SK-N-SH treated with all-trans-retinoic acid at 6 μM for 48 hours (cell line): ENCODE data around the gene KREMEN1.

Source experiments
- ATAC-seq: fragments of 200-7000 bp; cut with Tn5 transposase; 3 replicates; pipeline ENCODE4 v1.9.1; 2020; ENCODE audit warnings: mild to moderate bottlenecking, moderate library complexity
- CREB5 ChIP-seq: fragments of 250-450 bp; sonication (Bioruptor Pico); IDR thresholded peaks from 2 replicates; pipeline ENCODE4 v1.5.1; 2020; ENCODE audit warnings: low read depth, mild to moderate bottlenecking, moderate library complexity
- ESRRG ChIP-seq: fragments of 250-450 bp; sonication (Bioruptor Pico); IDR thresholded peaks from 2 replicates; pipeline ENCODE4 v1.6.1; 2021; ENCODE audit warnings: mild to moderate bottlenecking
- GLIS3 ChIP-seq: fragments of 250-450 bp; sonication (Bioruptor Pico); IDR thresholded peaks from 2 replicates; pipeline ENCODE4 v1.5.0; 2020; ENCODE audit warnings: mild to moderate bottlenecking, moderate library complexity
- ISL1 ChIP-seq: fragments of 250-450 bp; sonication (Bioruptor Pico); IDR thresholded peaks from 2 replicates; pipeline ENCODE4 v2.1.2; 2022; ENCODE audit warnings: mild to moderate bottlenecking, moderate library complexity
- OSR1 ChIP-seq: fragments of 250-450 bp; sonication (Bioruptor Pico); IDR thresholded peaks from 2 replicates; pipeline ENCODE4 v1.8.0; 2022; ENCODE audit warnings: moderate library complexity, mild to moderate bottlenecking, inconsistent platforms
- PATZ1 ChIP-seq: fragments of 250-450 bp; sonication (Bioruptor Pico); IDR thresholded peaks from 2 replicates; pipeline ENCODE4 v1.8.0; 2020; ENCODE audit warnings: mild to moderate bottlenecking, moderate library complexity, borderline replicate concordance
- PPARA ChIP-seq: fragments of 250-450 bp; sonication (Bioruptor Pico); IDR thresholded peaks from 2 replicates; pipeline ENCODE4 v1.5.0; 2020; ENCODE audit warnings: mild to moderate bottlenecking, borderline replicate concordance
- RARB ChIP-seq: fragments of 250-450 bp; sonication (Bioruptor Pico); IDR thresholded peaks from 2 replicates; pipeline ENCODE4 v1.8.0; 2021; ENCODE audit warnings: mild to moderate bottlenecking, moderate library complexity
- SNAI2 ChIP-seq: fragments of 250-450 bp; sonication (Bioruptor Pico); IDR thresholded peaks from 2 replicates; pipeline ENCODE4 v1.5.0; 2020; ENCODE audit warnings: mild to moderate bottlenecking, moderate library complexity
- TCF4 ChIP-seq: fragments of 250-450 bp; sonication (Bioruptor Pico); IDR thresholded peaks from 2 replicates; pipeline ENCODE4 v1.8.0; 2021; ENCODE audit warnings: mild to moderate bottlenecking, moderate library complexity, borderline replicate concordance
- TOX ChIP-seq: fragments of 250-450 bp; sonication (Bioruptor Pico); IDR thresholded peaks from 2 replicates; pipeline ENCODE4 v1.8.0; 2021; ENCODE audit warnings: mild to moderate bottlenecking, moderate library complexity, borderline replicate concordance
- TSHZ2 ChIP-seq: fragments of 250-450 bp; sonication (Bioruptor Pico); IDR thresholded peaks from 2 replicates; pipeline ENCODE4 v1.5.0; 2020; ENCODE audit warnings: mild to moderate bottlenecking, moderate library complexity
- ZC3H10 ChIP-seq: fragments of 250-450 bp; sonication (Bioruptor Pico); IDR thresholded peaks from 2 replicates; pipeline ENCODE4 v1.5.1; 2021; ENCODE audit warnings: mild to moderate bottlenecking, moderate library complexity
- ZFP3 ChIP-seq: fragments of 250-450 bp; sonication (Bioruptor Pico); IDR thresholded peaks from 2 replicates; pipeline ENCODE4 v1.5.0; 2020; ENCODE audit warnings: mild to moderate bottlenecking, moderate library complexity
- ZFP30 ChIP-seq: fragments of 450-650 bp; formaldehyde crosslinking; IDR thresholded peaks from 2 replicates; pipeline ENCODE4 v1.5.0; 2022; ENCODE audit warnings: mild to moderate bottlenecking, moderate library complexity
- ZNF565 ChIP-seq: fragments of 450-650 bp; formaldehyde crosslinking; conservative IDR thresholded peaks from 2 replicates; pipeline ENCODE4 v1.5.0; 2020; ENCODE audit warnings: low read depth, mild to moderate bottlenecking, moderate library complexity
- ZNF70 ChIP-seq: fragments of 450-650 bp; formaldehyde crosslinking; IDR thresholded peaks from 2 replicates; pipeline ENCODE4 v1.5.0; 2020; ENCODE audit warnings: mild to moderate bottlenecking, moderate library complexity
- ZNF8 ChIP-seq: fragments of 450-650 bp; formaldehyde crosslinking; IDR thresholded peaks from 2 replicates; pipeline ENCODE4 v1.5.0; 2020; ENCODE audit warnings: mild to moderate bottlenecking, moderate library complexity
- TF ChIP-seq, protein P1 (sequence below): fragments of 250-450 bp; sonication (Bioruptor Pico); IDR thresholded peaks from 2 replicates; pipeline ENCODE4 v1.8.0; 2021; ENCODE audit warnings: low read depth, mild to moderate bottlenecking, moderate library complexity, borderline replicate concordance

KREMEN1 gene

GRCh38 chr22:29143941-29144785, 71.3 kb downstream of the KREMEN1 start (continued):
- TF ChIP-seq TSHZ2 (CRISPR knock-in tag) (no peak), ZNF70 (CRISPR knock-in tag) (no peak), ISL1 (CRISPR knock-in tag) (no peak), ZFP30 (CRISPR knock-in tag) (no peak), PPARA (CRISPR knock-in tag) (no peak), TOX (CRISPR knock-in tag) (no peak), RARB (no peak), CREB5 (CRISPR knock-in tag) (no peak)

GRCh38 chr22:29144786-29145160, 71.9 kb downstream of the KREMEN1 start:
- no peak for ATAC-seq
- TF ChIP-seq ZNF565 (CRISPR knock-in tag) (no peak), SNAI2 (CRISPR knock-in tag) (no peak), PATZ1 (CRISPR knock-in tag) (no peak), OSR1 (CRISPR knock-in tag) (no peak), GLIS3 (CRISPR knock-in tag) (no peak), ESRRG (CRISPR knock-in tag) (no peak), ZNF70 (CRISPR knock-in tag) (no peak), ZFP3 (CRISPR knock-in tag) (no peak), ZNF8 (no peak), TOX (CRISPR knock-in tag) (no peak), PPARA (CRISPR knock-in tag) (no peak), ZC3H10 (CRISPR knock-in tag) (no peak)
- TF ChIP-seq, protein P1, sequence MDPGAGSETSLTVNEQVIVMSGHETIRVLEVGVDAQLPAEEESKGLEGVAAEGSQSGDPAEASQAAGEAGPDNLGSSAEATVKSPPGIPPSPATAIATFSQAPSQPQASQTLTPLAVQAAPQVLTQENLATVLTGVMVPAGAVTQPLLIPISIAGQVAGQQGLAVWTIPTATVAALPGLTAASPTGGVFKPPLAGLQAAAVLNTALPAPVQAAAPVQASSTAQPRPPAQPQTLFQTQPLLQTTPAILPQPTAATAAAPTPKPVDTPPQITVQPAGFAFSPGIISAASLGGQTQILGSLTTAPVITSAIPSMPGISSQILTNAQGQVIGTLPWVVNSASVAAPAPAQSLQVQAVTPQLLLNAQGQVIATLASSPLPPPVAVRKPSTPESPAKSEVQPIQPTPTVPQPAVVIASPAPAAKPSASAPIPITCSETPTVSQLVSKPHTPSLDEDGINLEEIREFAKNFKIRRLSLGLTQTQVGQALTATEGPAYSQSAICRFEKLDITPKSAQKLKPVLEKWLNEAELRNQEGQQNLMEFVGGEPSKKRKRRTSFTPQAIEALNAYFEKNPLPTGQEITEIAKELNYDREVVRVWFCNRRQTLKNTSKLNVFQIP (CRISPR knock-in tag): no peak

DNA sequence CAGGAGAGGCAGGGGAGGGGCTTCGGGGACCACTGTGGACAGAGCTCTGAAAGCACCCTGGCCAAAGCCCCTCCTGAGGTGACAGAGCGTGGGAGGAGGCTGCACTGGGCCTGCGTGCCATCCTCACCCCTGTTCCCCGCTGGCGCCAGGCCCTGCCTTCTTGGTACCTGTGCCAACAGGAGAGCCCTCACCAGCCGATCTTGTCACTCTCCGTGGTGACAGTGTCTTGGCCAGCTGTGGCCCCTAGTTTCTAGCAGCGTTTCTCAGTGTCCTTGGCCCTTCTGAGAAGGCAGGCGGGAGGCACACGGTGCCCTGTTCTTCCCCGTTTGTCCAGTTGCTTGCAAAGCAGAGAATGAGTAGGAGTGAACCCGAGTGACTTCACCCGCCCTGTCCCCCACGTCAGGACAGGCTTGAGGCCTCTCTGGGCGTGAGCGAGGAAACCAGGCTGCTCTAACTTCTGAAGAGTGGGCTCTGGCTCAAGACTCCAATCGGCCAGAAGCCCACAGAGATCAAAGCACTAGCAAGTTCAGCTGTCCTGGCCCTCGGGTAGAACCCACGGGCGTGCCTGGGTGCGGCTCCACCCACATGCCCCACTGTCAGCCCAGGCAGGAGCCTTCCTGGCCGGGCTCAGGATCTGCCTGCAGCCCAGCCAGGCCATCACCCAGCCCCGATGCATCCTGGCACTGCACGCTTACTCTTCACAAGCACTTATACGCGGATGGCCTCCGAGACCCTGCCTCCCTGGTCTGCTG, 72.7 kb downstream of the KREMEN1 start:
- no peak for ATAC-seq
- TF ChIP-seq TSHZ2 (CRISPR knock-in tag) (no peak), TCF4 (no peak), PATZ1 (CRISPR knock-in tag) (no peak), GLIS3 (CRISPR knock-in tag) (no peak), PPARA (CRISPR knock-in tag) (no peak), RARB (no peak), ZC3H10 (CRISPR knock-in tag) (no peak), OSR1 (CRISPR knock-in tag) (no peak), ZFP30 (CRISPR knock-in tag) (no peak)
- TF ChIP-seq, protein P1 (CRISPR knock-in tag): no peak
